IMR-90 (cell line): ENCODE measurements around the gene CCNK. TPM values are rescaled to one million over a fixed set of nuclear protein-coding genes. Genes with fewer than 3 reads are reported as not detected.

Experiments
- ATAC-seq: fragments of 200-7000 bp; cut with Tn5 transposase; 2 replicates; pipeline ENCODE4 v1.9.1; 2020; ENCODE audit warnings: low read depth, mild to moderate bottlenecking, moderate library complexity
- BruUV-seq: library from RNA; stranded (reverse); fragments of 400-500 nt; replicated peaks from 2 replicates; lab custom pipeline; 2021; lab: Mats Ljungman, UMichigan
- CTCF ChIA-PET: fragments of 300-600 bp; formaldehyde crosslinking; extraction: SDS; loops from one replicate; lab custom pipeline; 2021; ENCODE audit warnings: antibody characterized with exemption; lab: Yijun Ruan, JAX
- POLR2A ChIA-PET: fragments of 300-600 bp; sonication (Branson Sonifier 250); formaldehyde crosslinking; loops from one replicate; lab custom pipeline; 2022; ENCODE audit warnings: antibody characterized with exemption; ENCODE audit not compliant: unreplicated experiment; lab: Charles Lee
- DNase-seq: peaks from one replicate; pipeline ENCODE4 v3.0.0; 2013
- H2AFZ ChIP-seq: replicated peaks from 2 replicates; pipeline ENCODE3; 2013; ENCODE audit warnings: low read length, mild to moderate bottlenecking; ENCODE audit not compliant: poor library complexity
- H2AK5ac ChIP-seq: 2 replicates; pipeline ENCODE4 v1.6.1; 2013; ENCODE audit warnings: low read depth, low read length, inconsistent platforms
- H2AK9ac ChIP-seq: replicated peaks from 2 replicates; pipeline ENCODE3; 2013; ENCODE audit warnings: mild to moderate bottlenecking, low read depth, low read length, moderate library complexity; ENCODE audit not compliant: poor library complexity
- H2BK120ac ChIP-seq: 2 replicates; pipeline ENCODE4 v1.6.1; 2013; ENCODE audit warnings: low read depth, low read length, inconsistent platforms
- H2BK15ac ChIP-seq: 3 replicates; pipeline ENCODE4 v1.6.1; 2013; ENCODE audit warnings: low read depth, low read length, inconsistent platforms
- H2BK20ac ChIP-seq: 2 replicates; pipeline ENCODE4 v1.6.1; 2013; ENCODE audit warnings: low read depth, mild to moderate bottlenecking, inconsistent platforms, low read length, moderate library complexity
- H2BK5ac ChIP-seq: 2 replicates; pipeline ENCODE4 v1.6.1; 2013; ENCODE audit warnings: mild to moderate bottlenecking, low read depth, low read length, inconsistent platforms; ENCODE audit not compliant: poor library complexity, severe bottlenecking
- H3K14ac ChIP-seq: replicated peaks from 2 replicates; pipeline ENCODE4 v1.6.1; 2013; ENCODE audit warnings: low read depth, low read length, inconsistent platforms
- H3K18ac ChIP-seq: 2 replicates; pipeline ENCODE4 v1.6.1; 2013; ENCODE audit warnings: low read depth, low read length, control low read depth
- H3K23ac ChIP-seq: 2 replicates; pipeline ENCODE4 v1.6.1; 2013; ENCODE audit warnings: low read depth, low read length, inconsistent platforms
- H3K27ac ChIP-seq: 2 replicates; pipeline ENCODE4 v1.5.1; 2013; ENCODE audit warnings: mild to moderate bottlenecking, control low read depth, low read length; ENCODE audit not compliant: insufficient read depth
- H3K27me3 ChIP-seq: 2 replicates; pipeline ENCODE4 v1.6.1; 2013; ENCODE audit warnings: low read length; ENCODE audit not compliant: control insufficient read depth, insufficient read depth
- H3K36me3 ChIP-seq: 2 replicates; pipeline ENCODE4 v1.6.1; 2013; ENCODE audit warnings: low read length, mixed read lengths; ENCODE audit not compliant: control insufficient read depth, insufficient read depth
- H3K4ac ChIP-seq: 2 replicates; pipeline ENCODE4 v1.6.1; 2013; ENCODE audit warnings: low read depth, low read length, inconsistent platforms
- H3K4me1 ChIP-seq: 2 replicates; pipeline ENCODE4 v1.6.1; 2013; ENCODE audit warnings: low read length, mixed read lengths; ENCODE audit not compliant: control insufficient read depth, insufficient read depth
- H3K4me2 ChIP-seq: 2 replicates; pipeline ENCODE4 v1.6.1; 2013; ENCODE audit warnings: low read depth, mild to moderate bottlenecking, control low read depth, low read length, moderate library complexity
- H3K4me3 ChIP-seq: 2 replicates; pipeline ENCODE4 v1.5.1; 2013; ENCODE audit warnings: low read depth, mild to moderate bottlenecking, control low read depth, low read length, moderate library complexity; ENCODE audit not compliant: insufficient read depth
- H3K56ac ChIP-seq: 2 replicates; pipeline ENCODE4 v1.6.1; 2013; ENCODE audit warnings: low read length, inconsistent platforms; ENCODE audit not compliant: insufficient read depth; ENCODE audit errors: extremely low read depth
- H3K79me1 ChIP-seq, 2 experiments: 2 replicates each; pipeline ENCODE4 v1.6.1; 2013; ENCODE audit warnings: low read length in 2 of 2, inconsistent platforms in 1 of 2, low read depth in 1 of 2
- H3K9ac ChIP-seq: 2 replicates; pipeline ENCODE4 v1.6.1; 2013; ENCODE audit warnings: low read depth, low read length, control low read depth
- H3K9me1 ChIP-seq: 2 replicates; pipeline ENCODE4 v1.6.1; 2013; ENCODE audit warnings: low read length, inconsistent platforms; ENCODE audit not compliant: insufficient read depth
- H3K9me3 ChIP-seq: 2 replicates; pipeline ENCODE4 v1.6.1; 2013; ENCODE audit warnings: low read length; ENCODE audit not compliant: control insufficient read depth, insufficient read depth
- H4K20me1 ChIP-seq: 2 replicates; pipeline ENCODE4 v1.6.1; 2013; ENCODE audit warnings: low read length, inconsistent platforms; ENCODE audit not compliant: insufficient read depth
- H4K5ac ChIP-seq: 2 replicates; pipeline ENCODE4 v1.6.1; 2013; ENCODE audit warnings: mild to moderate bottlenecking, low read depth, low read length, control low read depth
- H4K8ac ChIP-seq, 2 experiments: 2 replicates each; pipeline ENCODE4 v1.6.1; 2013; ENCODE audit warnings: low read depth in 2 of 2, low read length in 2 of 2, control low read depth in 1 of 2, inconsistent platforms in 1 of 2
- H4K91ac ChIP-seq: 2 replicates; pipeline ENCODE4 v1.6.1; 2013; ENCODE audit warnings: low read depth, low read length, inconsistent platforms; ENCODE audit not compliant: insufficient read depth
- BHLHE40 ChIP-seq: fragments of 150-350 bp; IDR thresholded peaks from 2 replicates; pipeline ENCODE4 v1.6.1; 2016; ENCODE audit warnings: mild to moderate bottlenecking, low read depth, low read length
- CEBPB ChIP-seq: IDR thresholded peaks from 2 replicates; pipeline ENCODE4 v1.6.1; 2012; ENCODE audit warnings: low read depth, low read length, improper control_type of control experiment
- CHD1 ChIP-seq: IDR thresholded peaks from 2 replicates; pipeline ENCODE4 v1.6.1; 2012; ENCODE audit warnings: low read depth, low read length, improper control_type of control experiment
- ELK1 ChIP-seq: fragments of 150-350 bp; IDR thresholded peaks from 2 replicates; pipeline ENCODE4 v1.6.1; 2016; ENCODE audit warnings: low read depth, mild to moderate bottlenecking, low read length, moderate library complexity, borderline replicate concordance
- MAFK ChIP-seq: IDR thresholded peaks from 2 replicates; pipeline ENCODE4 v1.6.1; 2012; ENCODE audit warnings: low read depth, low read length, improper control_type of control experiment
- MAZ ChIP-seq: IDR thresholded peaks from 2 replicates; pipeline ENCODE4 v1.6.1; 2012; ENCODE audit warnings: low read depth, mild to moderate bottlenecking, low read length, improper control_type of control experiment, moderate library complexity, borderline replicate concordance
- MXI1 ChIP-seq: IDR thresholded peaks from 2 replicates; pipeline ENCODE4 v1.6.1; 2012; ENCODE audit warnings: low read depth, mild to moderate bottlenecking, low read length, moderate library complexity, borderline replicate concordance
- NFE2L2 ChIP-seq: fragments of 150-350 bp; IDR thresholded peaks from 2 replicates; pipeline ENCODE4 v1.6.1; 2016; ENCODE audit warnings: low read depth, mild to moderate bottlenecking, low read length
- POLR2A ChIP-seq: IDR thresholded peaks from 2 replicates; pipeline ENCODE4 v1.6.1; 2012; ENCODE audit warnings: mild to moderate bottlenecking, low read depth, low read length
- RAD21 ChIP-seq: IDR thresholded peaks from 2 replicates; pipeline ENCODE4 v1.6.1; 2012; ENCODE audit warnings: low read length, improper control_type of control experiment
- RCOR1 ChIP-seq: IDR thresholded peaks from 2 replicates; pipeline ENCODE4 v1.6.1; 2012; ENCODE audit warnings: mild to moderate bottlenecking, low read length, improper control_type of control experiment; ENCODE audit not compliant: insufficient replicate concordance
- RFX5 ChIP-seq: IDR thresholded peaks from 2 replicates; pipeline ENCODE4 v1.8.0; 2012; ENCODE audit warnings: low read depth, mild to moderate bottlenecking, low read length, moderate library complexity
- SMC3 ChIP-seq: fragments of 150-350 bp; IDR thresholded peaks from 2 replicates; pipeline ENCODE4 v1.6.1; 2016; ENCODE audit warnings: low read depth, mild to moderate bottlenecking, antibody characterized with exemption, low read length, moderate library complexity
- WGBS, 2 experiments: methylation state at CpG; one replicate each; pipeline versions ENCODE4 v1.1.5 to v1.1.7; 2013; ENCODE audit warnings: missing lambda C conversion rate in 2 of 2; ENCODE audit not compliant: insufficient read length in 1 of 2; ENCODE audit errors: extremely low coverage in 2 of 2; 5-methylcytosine and 5-hydroxymethylcytosine counted together
- dilution Hi-C: fragments of 300-500 bp; cut with HindIII; formaldehyde crosslinking; loops from one replicate; pipeline ENCODE4 v1.14.3; 2018; ENCODE audit warnings: low sequenced_read_pairs; ENCODE audit not compliant: unreplicated experiment
- in situ Hi-C: fragments of 300-500 bp; cut with MboI; formaldehyde crosslinking; loops from 3 replicates; pipeline ENCODE4 v1.14.3; 2019; ENCODE audit warnings: low sequenced_read_pairs, inconsistent platforms, mixed read lengths
- intact Hi-C: fragments of 100-400 bp; cut with micrococcal nuclease; formaldehyde crosslinking; loops from 2 replicates; pipeline ENCODE4 v1.10.0; 2022
- polyA plus RNA-seq, 3 experiments: library from polyadenylated mRNA; depleted of rRNA; stranded (reverse); fragments of >200 nt; gene quantifications; 2 replicates each; pipeline ENCODE4 v1.2.3, GENCODE V29; 2012; ENCODE audit warnings: low replicate concordance in 1 of 3
- total RNA-seq: library from RNA; depleted of rRNA; stranded (reverse); fragments of >200 nt; gene quantifications from 2 replicates; pipeline ENCODE4 v1.2.3, GENCODE V29; 2012
- TF ChIP-seq, protein P1 (sequence below): fragments of 150-350 bp; IDR thresholded peaks from 2 replicates; pipeline ENCODE4 v1.6.1; 2017; ENCODE audit warnings: mild to moderate bottlenecking, antibody characterized with exemption, low read length, low read depth
- TF ChIP-seq, protein P2 (sequence below): conservative IDR thresholded peaks from 2 replicates; pipeline ENCODE4 v1.5.1; 2012; ENCODE audit warnings: mild to moderate bottlenecking, low read depth, low read length, improper control_type of control experiment

CCNK gene
- total and polyA plus RNA-seq, 2 of the 4 experiments (the other 2 are of a cell fraction): 18.8 to 38.3 TPM

DNA sequence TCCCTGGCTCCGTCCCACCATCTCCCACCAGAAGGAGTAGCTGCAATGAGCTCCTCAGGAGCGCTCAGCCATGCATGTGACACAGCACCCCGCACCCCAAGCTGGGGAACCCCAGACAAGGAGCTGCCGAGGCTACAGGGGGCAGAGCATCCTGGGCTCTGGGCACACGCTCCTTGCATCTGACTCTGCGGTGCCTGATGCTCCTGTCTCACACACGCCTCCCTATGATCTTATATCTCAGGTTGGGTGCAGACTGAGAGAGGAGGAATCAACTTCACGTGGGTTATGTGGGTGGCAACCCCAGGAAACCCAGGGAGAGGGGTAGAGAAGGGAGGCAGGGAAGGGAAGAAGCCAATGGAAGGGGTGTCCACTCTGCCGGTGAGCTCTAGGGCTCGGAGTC is 60.0 kb downstream of the CCNK start:
- H2BK5ac ChIP-seq: no peak overlapping the region
- H4K8ac ChIP-seq: no peak overlapping the region
- H3K9me3 ChIP-seq: no peaks in the 10 kb centered on the region
- H3K9me1 ChIP-seq: peaks cover 26% of the 10 kb centered on the region
- no peak overlapping the region for H3K14ac ChIP-seq
- no TSS peak for BruUV-seq
- no peak overlapping the region for H3K23ac ChIP-seq
- dilution Hi-C loops: no loop called here
- no peak overlapping the region for H2AK5ac ChIP-seq
- TF ChIP-seq MAFK (no peak), SMC3 (no peak), RAD21 (no peak), CHD1 (no peak), RFX5 (no peak), POLR2A (no peak), RCOR1 (no peak), NFE2L2 (no peak), CEBPB (no peak), BHLHE40 (no peak), ELK1 (no peak), MXI1 (no peak), MAZ (no peak)
- TF ChIP-seq, protein P1, sequence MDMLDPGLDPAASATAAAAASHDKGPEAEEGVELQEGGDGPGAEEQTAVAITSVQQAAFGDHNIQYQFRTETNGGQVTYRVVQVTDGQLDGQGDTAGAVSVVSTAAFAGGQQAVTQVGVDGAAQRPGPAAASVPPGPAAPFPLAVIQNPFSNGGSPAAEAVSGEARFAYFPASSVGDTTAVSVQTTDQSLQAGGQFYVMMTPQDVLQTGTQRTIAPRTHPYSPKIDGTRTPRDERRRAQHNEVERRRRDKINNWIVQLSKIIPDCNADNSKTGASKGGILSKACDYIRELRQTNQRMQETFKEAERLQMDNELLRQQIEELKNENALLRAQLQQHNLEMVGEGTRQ: no peak
- TF ChIP-seq, protein P2, sequence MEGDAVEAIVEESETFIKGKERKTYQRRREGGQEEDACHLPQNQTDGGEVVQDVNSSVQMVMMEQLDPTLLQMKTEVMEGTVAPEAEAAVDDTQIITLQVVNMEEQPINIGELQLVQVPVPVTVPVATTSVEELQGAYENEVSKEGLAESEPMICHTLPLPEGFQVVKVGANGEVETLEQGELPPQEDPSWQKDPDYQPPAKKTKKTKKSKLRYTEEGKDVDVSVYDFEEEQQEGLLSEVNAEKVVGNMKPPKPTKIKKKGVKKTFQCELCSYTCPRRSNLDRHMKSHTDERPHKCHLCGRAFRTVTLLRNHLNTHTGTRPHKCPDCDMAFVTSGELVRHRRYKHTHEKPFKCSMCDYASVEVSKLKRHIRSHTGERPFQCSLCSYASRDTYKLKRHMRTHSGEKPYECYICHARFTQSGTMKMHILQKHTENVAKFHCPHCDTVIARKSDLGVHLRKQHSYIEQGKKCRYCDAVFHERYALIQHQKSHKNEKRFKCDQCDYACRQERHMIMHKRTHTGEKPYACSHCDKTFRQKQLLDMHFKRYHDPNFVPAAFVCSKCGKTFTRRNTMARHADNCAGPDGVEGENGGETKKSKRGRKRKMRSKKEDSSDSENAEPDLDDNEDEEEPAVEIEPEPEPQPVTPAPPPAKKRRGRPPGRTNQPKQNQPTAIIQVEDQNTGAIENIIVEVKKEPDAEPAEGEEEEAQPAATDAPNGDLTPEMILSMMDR: no peak
- no peak overlapping the region for H2AK9ac ChIP-seq
- no peak overlapping the region for H2BK120ac ChIP-seq
- ATAC-seq: no peak
- H3K79me1 ChIP-seq: peaks cover 59 to 89% of the 10 kb centered on the region in 2 experiments
- WGBS, 2 experiments: 100% methylated on average over 2 of the region's 10 CpGs; no CpG with 5 or more reads in 1 of the 2 experiments
- no peak overlapping the region for H3K4me2 ChIP-seq
- no peak for DNase-seq
- no peak overlapping the region for H4K91ac ChIP-seq
- peaks cover 46% of the 10 kb centered on the region for H4K20me1 ChIP-seq
- intact Hi-C loops: no loop called here
- ChIA-PET POLR2A (no interaction called here), CTCF (no interaction called here)
- H3K56ac ChIP-seq: no peak overlapping the region
- no peak overlapping the region for H3K4me3 ChIP-seq
- no peak overlapping the region for H3K4ac ChIP-seq
- in situ Hi-C loops: no loop called here
- no peak overlapping the region for H2BK15ac ChIP-seq
- H3K18ac ChIP-seq: no peak overlapping the region
- H2AFZ ChIP-seq: no peak overlapping the region
- no peak overlapping the region for H3K9ac ChIP-seq
- no peak overlapping the region for H2BK20ac ChIP-seq
- no peak overlapping the region for H3K27ac ChIP-seq
- no peak overlapping the region for H4K5ac ChIP-seq
- H3K4me1 ChIP-seq: peaks cover 28% of the 10 kb centered on the region
- H3K27me3 ChIP-seq: no peaks in the 10 kb centered on the region
- H3K36me3 ChIP-seq: no peaks in the 10 kb centered on the region
